ENCODE results near the gene FXYD5.

GRCh38 chr19:35155441-35155840, 906 bp downstream of the FXYD5 start:
- TF ChIP-seq CTCF (IDR thresholded peaks at IDR 0.05 in 2 of 3, conservative IDR thresholded peaks at IDR 0.05 in 1 of 3; ENCODE audit: borderline replicate concordance in 1 of 3, insufficient read depth in 1 of 3, low read depth in 2 of 3, low read length in 2 of 3), result no peak
- no peak for TF ChIP-seq POLR2A (IDR thresholded peaks at IDR 0.05; ENCODE audit: borderline replicate concordance, extremely low read depth, insufficient read depth, insufficient read length)
- TF ChIP-seq REST (IDR thresholded peaks at IDR 0.05; ENCODE audit: low read depth), result no peak
- TF ChIP-seq EGR1 (IDR thresholded peaks at IDR 0.05; ENCODE audit: low read depth), result no peak
- no peak for TF ChIP-seq RAD21 (IDR thresholded peaks at IDR 0.05; ENCODE audit: low read depth)
- TF ChIP-seq ZFX (IDR thresholded peaks at IDR 0.05), result no peak
